ENCODE results near the gene NTHL1. TPM values are rescaled to one million over a fixed set of nuclear protein-coding genes. Genes with fewer than 3 reads are reported as not detected.

Gene NTHL1
- total and polyA plus RNA-seq, 2 of the 13 experiments (the other 11 are each of a cell fraction or from before 2014, with no cell fraction given) = 47.5 to 64.9 TPM

DNA sequence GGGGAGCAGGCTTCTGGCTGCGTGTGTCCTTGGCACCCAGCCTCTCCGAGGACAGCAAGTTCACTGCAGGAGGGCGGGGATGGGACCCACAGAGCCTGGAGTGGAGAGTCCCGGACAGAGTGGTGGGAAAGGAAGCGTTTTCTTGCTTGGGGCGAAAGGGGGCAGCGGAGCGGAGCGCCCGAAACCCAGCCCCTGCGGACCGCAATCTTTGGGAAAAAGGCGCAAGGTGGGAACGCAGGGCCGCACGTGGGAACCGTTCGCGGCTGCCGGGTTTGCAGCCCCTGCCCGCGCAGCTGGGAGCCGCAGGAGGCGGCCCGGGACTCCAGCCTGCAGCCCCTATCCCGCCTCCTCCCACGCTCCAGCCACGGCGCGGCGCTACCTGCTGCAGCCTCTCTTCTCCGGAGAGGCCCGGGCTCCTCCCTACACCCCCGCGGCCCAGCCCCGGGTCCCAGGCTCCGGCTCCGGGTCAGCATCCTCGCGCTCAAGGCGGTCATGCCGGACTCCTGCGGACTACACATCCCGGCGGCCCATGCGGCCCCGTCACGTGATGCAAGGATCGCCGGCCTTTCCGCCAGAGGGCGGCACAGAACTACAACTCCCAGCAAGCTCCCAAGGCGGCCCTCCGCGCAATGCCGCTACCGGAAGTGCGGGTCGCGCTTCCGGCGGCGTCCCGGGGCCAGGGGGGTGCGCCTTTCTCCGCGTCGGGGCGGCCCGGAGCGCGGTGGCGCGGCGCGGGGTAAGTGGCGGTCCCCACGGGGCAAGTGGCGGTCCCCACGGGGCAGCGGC is at the start of gene NTHL1, which contains the start of gene TSC2 (continued):
- TF ChIP-seq, protein P1, sequence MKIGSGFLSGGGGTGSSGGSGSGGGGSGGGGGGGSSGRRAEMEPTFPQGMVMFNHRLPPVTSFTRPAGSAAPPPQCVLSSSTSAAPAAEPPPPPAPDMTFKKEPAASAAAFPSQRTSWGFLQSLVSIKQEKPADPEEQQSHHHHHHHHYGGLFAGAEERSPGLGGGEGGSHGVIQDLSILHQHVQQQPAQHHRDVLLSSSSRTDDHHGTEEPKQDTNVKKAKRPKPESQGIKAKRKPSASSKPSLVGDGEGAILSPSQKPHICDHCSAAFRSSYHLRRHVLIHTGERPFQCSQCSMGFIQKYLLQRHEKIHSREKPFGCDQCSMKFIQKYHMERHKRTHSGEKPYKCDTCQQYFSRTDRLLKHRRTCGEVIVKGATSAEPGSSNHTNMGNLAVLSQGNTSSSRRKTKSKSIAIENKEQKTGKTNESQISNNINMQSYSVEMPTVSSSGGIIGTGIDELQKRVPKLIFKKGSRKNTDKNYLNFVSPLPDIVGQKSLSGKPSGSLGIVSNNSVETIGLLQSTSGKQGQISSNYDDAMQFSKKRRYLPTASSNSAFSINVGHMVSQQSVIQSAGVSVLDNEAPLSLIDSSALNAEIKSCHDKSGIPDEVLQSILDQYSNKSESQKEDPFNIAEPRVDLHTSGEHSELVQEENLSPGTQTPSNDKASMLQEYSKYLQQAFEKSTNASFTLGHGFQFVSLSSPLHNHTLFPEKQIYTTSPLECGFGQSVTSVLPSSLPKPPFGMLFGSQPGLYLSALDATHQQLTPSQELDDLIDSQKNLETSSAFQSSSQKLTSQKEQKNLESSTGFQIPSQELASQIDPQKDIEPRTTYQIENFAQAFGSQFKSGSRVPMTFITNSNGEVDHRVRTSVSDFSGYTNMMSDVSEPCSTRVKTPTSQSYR (CRISPR knock-in tag; IDR thresholded peaks at IDR 0.05; ENCODE audit: borderline replicate concordance) = 0 out of 2 replicates have a peak, but pooled peaks have one; percentile 6
- TF ChIP-seq SRSF1 (optimal IDR thresholded peaks at IDR 0.05; ENCODE audit: low read depth, low read length) (no peak), ATF7 (IDR thresholded peaks at IDR 0.05) (no peak), ATF7 (CRISPR knock-in tag; IDR thresholded peaks at IDR 0.05) (no peak; the same call in 1 of the 2 replicates), ZKSCAN1 (IDR thresholded peaks at IDR 0.05; ENCODE audit: low read length) (no peak), HMG20B (CRISPR knock-in tag; conservative IDR thresholded peaks at IDR 0.05) (no peak), MBD4 (IDR thresholded peaks at IDR 0.05; ENCODE audit: borderline replicate concordance, low read length) (no peak)
- TF ChIP-seq, protein P2, sequence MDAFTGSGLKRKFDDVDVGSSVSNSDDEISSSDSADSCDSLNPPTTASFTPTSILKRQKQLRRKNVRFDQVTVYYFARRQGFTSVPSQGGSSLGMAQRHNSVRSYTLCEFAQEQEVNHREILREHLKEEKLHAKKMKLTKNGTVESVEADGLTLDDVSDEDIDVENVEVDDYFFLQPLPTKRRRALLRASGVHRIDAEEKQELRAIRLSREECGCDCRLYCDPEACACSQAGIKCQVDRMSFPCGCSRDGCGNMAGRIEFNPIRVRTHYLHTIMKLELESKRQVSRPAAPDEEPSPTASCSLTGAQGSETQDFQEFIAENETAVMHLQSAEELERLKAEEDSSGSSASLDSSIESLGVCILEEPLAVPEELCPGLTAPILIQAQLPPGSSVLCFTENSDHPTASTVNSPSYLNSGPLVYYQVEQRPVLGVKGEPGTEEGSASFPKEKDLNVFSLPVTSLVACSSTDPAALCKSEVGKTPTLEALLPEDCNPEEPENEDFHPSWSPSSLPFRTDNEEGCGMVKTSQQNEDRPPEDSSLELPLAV (CRISPR knock-in tag; conservative IDR thresholded peaks at IDR 0.05; ENCODE audit: low read depth) = no peak
- TF ChIP-seq, protein P3, sequence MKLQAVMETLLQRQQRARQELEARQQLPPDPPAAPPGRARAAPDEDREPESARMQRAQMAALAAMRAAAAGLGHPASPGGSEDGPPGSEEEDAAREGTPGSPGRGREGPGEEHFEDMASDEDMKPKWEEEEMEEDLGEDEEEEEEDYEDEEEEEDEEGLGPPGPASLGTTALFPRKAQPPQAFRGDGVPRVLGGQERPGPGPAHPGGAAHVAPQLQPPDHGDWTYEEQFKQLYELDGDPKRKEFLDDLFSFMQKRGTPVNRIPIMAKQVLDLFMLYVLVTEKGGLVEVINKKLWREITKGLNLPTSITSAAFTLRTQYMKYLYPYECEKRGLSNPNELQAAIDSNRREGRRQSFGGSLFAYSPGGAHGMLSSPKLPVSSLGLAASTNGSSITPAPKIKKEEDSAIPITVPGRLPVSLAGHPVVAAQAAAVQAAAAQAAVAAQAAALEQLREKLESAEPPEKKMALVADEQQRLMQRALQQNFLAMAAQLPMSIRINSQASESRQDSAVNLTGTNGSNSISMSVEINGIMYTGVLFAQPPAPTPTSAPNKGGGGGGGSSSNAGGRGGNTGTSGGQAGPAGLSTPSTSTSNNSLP (IDR thresholded peaks at IDR 0.05; ENCODE audit: low read depth, low read length) = no peak
- TF ChIP-seq, protein P4, sequence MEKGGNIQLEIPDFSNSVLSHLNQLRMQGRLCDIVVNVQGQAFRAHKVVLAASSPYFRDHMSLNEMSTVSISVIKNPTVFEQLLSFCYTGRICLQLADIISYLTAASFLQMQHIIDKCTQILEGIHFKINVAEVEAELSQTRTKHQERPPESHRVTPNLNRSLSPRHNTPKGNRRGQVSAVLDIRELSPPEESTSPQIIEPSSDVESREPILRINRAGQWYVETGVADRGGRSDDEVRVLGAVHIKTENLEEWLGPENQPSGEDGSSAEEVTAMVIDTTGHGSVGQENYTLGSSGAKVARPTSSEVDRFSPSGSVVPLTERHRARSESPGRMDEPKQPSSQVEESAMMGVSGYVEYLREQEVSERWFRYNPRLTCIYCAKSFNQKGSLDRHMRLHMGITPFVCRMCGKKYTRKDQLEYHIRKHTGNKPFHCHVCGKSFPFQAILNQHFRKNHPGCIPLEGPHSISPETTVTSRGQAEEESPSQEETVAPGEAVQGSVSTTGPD (CRISPR knock-in tag; IDR thresholded peaks at IDR 0.05) = no peak
- TF ChIP-seq, protein P5, sequence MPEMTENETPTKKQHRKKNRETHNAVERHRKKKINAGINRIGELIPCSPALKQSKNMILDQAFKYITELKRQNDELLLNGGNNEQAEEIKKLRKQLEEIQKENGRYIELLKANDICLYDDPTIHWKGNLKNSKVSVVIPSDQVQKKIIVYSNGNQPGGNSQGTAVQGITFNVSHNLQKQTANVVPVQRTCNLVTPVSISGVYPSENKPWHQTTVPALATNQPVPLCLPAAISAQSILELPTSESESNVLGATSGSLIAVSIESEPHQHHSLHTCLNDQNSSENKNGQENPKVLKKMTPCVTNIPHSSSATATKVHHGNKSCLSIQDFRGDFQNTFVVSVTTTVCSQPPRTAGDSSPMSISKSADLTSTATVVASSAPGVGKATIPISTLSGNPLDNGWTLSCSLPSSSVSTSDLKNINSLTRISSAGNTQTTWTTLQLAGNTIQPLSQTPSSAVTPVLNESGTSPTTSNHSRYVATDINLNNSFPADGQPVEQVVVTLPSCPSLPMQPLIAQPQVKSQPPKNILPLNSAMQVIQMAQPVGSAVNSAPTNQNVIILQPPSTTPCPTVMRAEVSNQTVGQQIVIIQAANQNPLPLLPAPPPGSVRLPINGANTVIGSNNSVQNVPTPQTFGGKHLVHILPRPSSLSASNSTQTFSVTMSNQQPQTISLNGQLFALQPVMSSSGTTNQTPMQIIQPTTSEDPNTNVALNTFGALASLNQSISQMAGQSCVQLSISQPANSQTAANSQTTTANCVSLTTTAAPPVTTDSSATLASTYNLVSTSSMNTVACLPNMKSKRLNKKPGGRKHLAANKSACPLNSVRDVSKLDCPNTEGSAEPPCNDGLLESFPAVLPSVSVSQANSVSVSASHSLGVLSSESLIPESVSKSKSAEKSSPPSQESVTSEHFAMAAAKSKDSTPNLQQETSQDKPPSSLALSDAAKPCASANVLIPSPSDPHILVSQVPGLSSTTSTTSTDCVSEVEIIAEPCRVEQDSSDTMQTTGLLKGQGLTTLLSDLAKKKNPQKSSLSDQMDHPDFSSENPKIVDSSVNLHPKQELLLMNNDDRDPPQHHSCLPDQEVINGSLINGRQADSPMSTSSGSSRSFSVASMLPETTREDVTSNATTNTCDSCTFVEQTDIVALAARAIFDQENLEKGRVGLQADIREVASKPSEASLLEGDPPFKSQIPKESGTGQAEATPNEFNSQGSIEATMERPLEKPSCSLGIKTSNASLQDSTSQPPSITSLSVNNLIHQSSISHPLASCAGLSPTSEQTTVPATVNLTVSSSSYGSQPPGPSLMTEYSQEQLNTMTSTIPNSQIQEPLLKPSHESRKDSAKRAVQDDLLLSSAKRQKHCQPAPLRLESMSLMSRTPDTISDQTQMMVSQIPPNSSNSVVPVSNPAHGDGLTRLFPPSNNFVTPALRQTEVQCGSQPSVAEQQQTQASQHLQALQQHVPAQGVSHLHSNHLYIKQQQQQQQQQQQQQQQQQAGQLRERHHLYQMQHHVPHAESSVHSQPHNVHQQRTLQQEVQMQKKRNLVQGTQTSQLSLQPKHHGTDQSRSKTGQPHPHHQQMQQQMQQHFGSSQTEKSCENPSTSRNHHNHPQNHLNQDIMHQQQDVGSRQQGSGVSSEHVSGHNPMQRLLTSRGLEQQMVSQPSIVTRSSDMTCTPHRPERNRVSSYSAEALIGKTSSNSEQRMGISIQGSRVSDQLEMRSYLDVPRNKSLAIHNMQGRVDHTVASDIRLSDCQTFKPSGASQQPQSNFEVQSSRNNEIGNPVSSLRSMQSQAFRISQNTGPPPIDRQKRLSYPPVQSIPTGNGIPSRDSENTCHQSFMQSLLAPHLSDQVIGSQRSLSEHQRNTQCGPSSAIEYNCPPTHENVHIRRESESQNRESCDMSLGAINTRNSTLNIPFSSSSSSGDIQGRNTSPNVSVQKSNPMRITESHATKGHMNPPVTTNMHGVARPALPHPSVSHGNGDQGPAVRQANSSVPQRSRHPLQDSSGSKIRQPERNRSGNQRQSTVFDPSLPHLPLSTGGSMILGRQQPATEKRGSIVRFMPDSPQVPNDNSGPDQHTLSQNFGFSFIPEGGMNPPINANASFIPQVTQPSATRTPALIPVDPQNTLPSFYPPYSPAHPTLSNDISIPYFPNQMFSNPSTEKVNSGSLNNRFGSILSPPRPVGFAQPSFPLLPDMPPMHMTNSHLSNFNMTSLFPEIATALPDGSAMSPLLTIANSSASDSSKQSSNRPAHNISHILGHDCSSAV (CRISPR knock-in tag; IDR thresholded peaks at IDR 0.05; ENCODE audit: borderline replicate concordance) = no peak
